SKM-1 treated with dmso at 0.1 percent for 144 hours (cell line): Measurements from ENCODE around the gene DBI.

Source experiments
- DNase-seq: peaks from one replicate; lab custom pipeline; 2025; ENCODE audit not compliant: unreplicated experiment; lab: John Stamatoyannopoulos, UW

The DBI gene

DNA sequence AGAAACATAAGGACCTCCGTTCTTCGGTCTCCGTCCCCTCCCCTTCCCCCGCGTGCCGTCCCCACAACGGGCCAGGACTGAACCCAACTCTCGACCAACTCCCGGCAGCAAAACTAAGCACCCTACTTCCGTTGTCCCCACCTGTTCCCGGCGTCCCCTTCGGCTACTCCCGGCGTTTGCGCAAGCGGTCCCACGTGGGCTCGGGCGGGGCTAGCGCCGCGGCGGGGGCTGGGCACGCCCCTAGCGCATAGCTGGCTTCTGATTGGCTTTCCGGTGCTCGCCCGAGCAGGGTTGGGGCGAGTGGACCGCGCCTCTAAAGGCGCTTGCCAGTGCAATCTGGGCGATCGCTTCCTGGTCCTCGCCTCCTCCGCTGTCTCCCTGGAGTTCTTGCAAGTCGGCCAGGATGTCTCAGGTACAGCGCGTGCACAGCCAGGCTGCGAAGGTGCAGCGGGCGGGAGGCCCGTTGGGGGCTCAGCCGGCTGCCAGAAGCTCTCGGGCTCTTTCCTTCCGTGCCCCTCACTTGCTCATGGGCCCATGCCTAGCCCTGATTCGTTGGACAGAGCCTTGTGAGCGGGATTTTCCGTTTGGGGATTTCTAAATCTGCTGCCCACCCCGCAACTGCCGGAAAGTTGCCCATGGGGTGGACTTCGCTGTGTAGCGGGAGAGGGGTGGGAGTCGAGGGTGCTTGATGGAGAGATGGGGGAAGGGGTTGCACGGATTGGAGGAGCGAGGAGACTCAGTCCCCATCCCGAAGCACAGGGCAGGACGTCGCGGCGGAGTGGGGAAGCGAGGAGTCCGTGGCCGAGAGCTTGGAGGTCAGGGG lies at the start of gene DBI, which contains the start of gene C2orf76:
DBI (plus strand) TSS at position 329 of the 823 bp plus-strand sequence; CDS start at position 404, 75 bp downstream.
C2orf76 (minus strand) TSS at position 186 of the 823 bp plus-strand sequence. CDS start 26,875 bp downstream, outside the sequence.
- DNase-seq, result peak; percentile 95

DNA sequence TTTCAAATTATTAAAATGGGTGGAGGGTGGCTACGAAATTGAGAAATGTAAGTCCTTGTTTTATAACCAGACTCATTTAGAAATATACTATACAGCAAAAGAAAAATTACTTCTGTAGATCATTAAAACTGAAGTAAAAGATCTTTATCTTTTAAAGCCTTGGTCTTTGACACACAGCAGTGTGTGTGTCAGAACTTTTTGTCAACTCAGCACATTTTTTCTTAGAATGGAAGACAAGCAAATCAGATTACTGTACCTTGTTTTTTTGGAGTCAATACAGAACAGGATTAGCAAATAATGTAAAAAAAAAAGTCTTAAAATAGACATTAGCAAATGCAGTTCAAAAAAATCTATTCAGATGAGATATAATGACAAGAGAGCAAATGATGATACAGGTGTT lies 49.2 kb upstream of the DBI start:
- DNase-seq, result no peak

- DNase-seq, result no peak
Measured at GRCh38 chr2:119319593-119319992, 47.2 kb upstream of the DBI start.

DNA sequence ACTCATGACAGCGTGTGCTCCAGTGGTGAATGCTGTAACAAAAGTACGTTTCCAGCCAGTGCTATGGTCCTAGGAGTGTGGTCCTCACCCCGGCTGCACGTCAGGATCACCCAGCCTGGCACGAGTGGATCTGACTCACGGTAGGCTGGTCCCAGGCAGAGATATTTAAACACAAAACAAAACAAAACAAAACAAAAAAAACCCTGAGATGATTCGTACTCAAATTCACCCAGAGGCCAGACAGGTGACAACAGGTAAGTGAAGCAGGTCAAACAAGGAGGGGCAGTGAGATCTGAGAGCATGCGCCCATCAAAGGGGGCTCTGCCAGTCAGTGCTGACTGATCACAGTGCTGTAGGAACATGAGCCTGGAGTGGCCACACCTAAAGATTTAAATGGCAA lies 43.3 kb upstream of the DBI start:
- DNase-seq, result no peak

DNA sequence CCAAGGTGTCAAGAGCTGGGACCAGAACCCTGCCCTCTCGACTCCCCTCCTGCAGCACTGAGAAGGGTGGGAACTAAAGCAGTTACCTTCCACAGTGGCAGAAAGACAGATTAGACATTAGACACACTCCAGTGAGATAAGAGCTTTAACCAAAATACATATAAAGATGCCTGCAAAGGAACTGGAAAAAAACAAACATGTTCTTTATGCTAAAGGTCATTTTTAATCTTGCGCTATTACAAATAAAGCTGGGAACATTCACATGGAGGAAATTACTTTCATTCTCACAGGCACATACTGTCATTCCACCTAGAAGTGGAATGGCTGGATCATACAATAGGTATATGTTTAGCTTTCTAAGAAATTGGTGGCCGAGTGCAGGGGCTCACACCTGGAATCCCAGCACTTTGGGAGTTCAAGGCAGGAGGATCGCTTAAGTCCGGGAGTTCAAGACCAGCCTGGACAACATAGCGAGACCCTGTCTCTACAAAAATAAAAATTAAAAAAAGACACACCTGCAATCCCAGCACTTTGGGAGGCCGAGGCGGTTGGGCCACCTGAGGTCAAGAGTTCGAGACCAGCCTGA lies 42.0 kb upstream of the DBI start:
- DNase-seq, result no peak

DNA sequence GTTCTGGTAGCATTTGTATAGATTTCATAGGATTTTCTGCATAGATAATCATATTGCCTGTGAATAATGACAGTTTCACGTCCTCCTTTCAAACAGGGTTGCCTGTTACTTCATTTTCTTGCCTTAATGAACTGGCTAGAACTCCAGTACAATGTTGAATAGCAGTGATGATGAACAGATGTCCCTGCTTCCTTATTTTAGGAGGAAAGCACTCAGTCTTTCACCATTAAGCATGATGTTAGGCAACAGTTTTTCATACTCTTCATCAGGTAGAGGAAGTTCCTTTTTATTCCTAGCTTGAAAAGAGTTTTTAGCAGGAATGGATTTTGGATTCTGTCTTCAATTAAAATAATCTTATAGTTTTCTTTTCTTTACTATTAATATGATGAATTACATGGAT lies 39.8 kb upstream of the DBI start:
- DNase-seq, result peak; percentile 94

GRCh38 chr2:119327431-119327830 lies 39.3 kb upstream of the DBI start:
- no peak for DNase-seq

- DNase-seq, result no peak
Measured at GRCh38 chr2:119332953-119333352, 33.8 kb upstream of the DBI start.

DNA sequence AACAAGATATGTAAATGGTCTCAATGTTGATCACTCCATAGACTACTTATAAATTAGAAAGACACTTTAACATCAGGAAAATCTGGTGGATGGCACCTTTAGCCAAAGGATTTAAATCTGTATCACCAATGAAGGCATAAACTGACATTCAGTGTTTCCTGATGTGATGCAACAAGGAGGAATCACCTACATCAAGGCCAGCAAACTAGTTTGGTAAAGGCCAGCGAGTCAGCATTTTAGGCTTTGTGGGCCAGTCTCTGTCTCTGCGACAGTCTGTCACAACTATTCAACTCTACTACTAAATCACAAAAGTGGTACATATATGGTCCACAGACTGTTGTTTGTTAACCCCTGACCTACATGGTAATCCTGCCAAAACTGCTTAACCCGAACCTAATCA lies 33.4 kb upstream of the DBI start:
- no peak for DNase-seq

DNA sequence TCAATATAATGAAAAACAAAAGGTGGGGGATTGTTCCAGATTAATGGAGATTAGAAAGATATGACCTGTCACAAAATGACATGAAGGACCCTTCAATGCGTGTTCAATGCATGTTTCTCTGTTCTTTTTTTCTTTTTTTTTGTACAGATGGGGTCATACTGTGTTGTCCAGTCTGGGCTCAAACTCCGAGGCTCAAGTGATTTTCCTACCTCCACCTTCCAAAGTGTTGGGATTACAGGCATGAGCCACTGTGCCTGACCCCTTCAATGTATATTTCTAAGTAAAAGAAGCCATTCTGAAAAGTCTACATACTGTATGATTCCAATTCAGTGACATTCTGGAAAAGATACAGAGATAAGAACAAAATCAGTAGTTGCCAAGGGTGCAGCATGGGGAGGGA lies 32.9 kb upstream of the DBI start:
- DNase-seq, result no peak

- DNase-seq, result no peak
Measured at GRCh38 chr2:119337749-119338148, 29.0 kb upstream of the DBI start.

DNA sequence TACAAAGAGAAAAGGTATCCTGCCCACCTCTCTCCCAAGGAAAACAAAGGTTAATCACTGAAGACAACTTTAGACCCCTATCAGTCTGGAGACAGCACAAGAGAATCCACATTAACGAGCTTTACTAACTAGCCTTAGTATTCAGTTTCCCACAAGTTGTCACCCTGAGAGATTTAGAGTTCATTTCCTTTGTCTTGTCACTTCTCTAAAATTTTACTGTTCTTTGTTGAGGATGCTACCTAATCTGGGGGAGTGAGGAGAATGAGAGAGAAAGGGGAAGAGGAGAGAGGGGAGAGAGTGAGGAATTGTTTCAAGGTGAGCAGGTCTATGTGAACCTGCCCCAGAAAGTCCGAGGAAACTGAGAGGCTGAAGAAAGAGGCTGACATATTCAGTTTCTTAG lies 28.5 kb upstream of the DBI start:
- DNase-seq, result peak; percentile 10

DNA sequence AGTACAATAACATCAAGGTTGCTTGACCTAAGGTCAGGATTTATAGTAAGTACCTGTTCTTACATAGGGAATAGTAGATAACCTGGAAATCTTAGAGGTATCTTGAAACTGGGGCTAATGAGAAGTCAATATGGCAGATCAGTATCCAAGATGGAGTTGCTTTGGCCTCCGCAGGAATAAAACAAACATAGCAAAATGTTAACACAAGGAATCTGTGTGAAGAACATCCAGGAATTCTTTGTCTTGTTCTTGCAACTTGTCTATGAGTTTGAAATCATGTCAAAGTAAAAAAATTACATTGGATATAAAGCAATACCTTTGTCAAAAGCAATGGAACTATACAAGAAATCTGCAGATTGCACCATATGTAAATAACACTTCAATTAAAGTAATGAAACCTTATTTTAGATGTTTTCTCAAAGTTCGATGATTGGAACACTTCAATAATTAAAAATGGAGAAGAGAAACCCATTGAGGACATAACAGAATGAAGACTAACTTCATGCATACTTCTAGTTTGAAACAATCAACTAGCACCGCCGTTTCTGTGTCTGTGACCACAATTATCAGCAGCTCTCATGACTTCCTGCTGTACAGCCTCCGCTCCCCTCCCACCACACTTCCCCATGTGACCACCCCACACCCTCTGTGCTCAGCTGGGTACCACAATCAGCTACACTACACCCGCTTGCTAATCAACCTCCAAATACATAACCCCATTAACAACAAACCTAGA lies 27.8 kb upstream of the DBI start:
- DNase-seq, result peak; percentile 57

- DNase-seq, result no peak
Measured at GRCh38 chr2:119339562-119339923, 27.2 kb upstream of the DBI start.

DNA sequence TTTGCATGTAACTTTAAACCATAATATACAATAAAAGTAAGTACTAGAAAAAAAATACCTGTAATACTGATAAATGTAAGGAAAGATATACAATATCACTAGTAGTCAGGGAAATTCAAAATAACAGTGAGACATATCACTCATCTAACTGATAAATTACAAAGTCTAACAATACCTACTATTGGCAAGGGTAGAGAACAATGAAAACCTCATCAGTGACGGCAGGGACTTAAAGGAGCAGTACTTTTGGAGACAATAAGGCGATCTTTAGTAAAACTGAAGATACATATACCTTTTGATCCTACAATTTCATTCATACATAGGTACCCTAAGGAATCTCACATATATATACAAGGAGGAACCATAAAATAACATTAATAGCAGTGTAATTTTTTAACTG lies 25.1 kb upstream of the DBI start:
- DNase-seq, result no peak

GRCh38 chr2:119349289-119349688 lies 17.5 kb upstream of the DBI start:
- no peak for DNase-seq

- peak; percentile 22 for DNase-seq
Measured at GRCh38 chr2:119350311-119350998, 16.3 kb upstream of the DBI start.

GRCh38 chr2:119352357-119352756 lies 14.4 kb upstream of the DBI start:
- peak; percentile 71 for DNase-seq

DNA sequence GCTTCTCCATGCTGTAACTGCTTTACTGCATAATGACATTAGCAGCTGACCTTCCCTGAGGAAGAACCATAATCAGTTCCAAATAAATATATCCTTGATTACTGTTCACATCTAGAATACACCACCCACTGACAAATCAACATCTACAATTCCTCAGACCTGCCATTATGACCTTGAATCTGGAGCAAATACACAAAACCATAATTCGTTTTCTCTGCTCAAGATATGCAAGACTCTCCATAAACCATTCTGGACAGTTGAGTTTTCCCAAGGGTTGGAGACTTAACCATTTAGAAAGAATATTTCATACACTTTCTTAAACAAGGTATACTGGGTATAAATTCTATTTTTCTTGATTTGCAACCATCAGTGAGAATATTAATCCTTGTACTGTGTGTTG lies 11.9 kb upstream of the DBI start:
- no peak for DNase-seq

- no peak for DNase-seq
Measured at GRCh38 chr2:119359774-119360173, 7.0 kb upstream of the DBI start.

GRCh38 chr2:119360423-119360966 lies 6.3 kb upstream of the DBI start:
- DNase-seq, result no peak
